HG03571 (cell line): ENCODE results near the gene SLC9A7.

Source experiments
- ATAC-seq: cut with Tn5 transposase; IDR thresholded peaks from one replicate; pipeline ENCODE4 v1.9.1; 2021; ENCODE audit not compliant: unreplicated experiment

SLC9A7 gene

DNA sequence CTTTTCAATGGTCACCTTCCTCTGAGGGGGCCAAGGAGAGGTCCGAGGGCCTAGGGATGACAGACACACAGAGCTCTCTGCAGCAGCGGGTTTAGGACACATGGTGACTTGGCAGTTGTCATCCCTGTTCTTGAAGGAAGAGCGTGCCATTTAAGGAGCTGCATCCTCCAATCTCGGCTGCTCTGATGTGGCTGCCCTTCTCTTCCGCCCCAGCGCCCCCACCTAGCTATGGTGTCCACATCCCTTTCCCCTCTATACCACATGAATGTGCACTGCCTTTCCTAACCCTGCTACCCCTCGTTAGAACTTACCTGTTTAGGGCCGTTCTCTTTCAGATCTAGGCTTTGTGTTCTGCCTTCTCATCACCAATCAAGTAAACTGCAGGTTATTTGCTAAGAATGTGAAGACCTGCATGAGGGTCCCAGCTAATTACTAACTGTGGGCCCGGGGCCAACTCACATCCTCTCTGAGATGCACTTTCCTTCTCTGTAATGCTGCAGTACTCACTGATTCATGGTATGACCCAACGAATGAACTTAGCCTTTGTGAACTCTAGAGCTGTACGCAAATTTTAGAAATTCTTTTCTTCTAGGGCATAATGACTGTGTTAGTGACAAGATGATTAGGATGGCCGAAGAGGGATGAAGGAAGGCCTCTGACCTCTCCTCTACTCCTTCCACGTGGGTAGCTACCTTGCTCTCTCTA, 147.1 kb downstream of the SLC9A7 start:
- ATAC-seq = no peak

DNA sequence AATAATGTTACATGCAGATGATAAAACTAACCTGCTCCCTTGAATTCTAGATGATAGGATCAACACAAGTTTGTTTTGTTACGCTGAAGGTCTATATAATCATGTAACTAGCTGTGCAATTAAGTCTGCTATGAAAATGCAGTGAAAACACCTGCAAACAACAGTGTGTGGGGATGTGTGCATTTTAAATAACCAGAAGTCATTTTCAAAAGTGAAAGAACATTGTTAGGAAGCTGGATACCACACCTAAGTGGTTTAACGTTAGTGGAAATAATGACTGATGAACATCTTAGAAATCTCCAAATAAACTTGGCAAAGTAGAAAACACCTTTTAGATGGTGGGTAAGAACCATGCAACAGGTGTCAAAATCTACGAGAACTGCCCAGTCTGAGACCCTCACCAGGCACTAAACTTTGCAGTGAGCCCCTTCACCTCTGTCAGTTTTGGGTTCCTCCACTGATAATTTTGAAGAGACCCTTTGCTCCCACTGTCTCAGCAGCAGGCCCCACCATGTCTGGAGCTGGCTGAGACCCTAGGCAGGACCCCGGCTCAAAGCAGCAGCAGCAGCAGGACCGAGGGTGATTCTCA, 148.8 kb downstream of the SLC9A7 start:
- ATAC-seq = no peak

DNA sequence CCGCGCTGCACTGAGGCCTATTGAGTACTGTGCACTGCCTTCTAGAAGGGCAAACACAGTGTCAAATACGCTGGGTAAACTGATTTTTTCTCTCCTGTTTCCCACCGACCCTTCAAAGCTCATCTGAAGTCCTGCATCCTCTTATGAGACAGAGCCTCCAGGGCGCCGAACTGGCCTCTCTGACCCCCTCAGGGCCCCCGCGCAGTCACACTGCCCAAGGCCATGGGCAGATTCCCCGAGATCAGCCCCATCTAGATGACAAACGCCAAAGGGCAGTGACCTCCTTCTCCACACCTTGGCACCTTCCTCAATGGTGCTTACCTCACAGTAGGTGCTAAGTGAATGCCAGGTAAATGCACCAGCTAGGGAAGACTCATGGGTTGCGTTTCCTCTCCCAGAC, 151.0 kb downstream of the SLC9A7 start:
- no peak for ATAC-seq

DNA sequence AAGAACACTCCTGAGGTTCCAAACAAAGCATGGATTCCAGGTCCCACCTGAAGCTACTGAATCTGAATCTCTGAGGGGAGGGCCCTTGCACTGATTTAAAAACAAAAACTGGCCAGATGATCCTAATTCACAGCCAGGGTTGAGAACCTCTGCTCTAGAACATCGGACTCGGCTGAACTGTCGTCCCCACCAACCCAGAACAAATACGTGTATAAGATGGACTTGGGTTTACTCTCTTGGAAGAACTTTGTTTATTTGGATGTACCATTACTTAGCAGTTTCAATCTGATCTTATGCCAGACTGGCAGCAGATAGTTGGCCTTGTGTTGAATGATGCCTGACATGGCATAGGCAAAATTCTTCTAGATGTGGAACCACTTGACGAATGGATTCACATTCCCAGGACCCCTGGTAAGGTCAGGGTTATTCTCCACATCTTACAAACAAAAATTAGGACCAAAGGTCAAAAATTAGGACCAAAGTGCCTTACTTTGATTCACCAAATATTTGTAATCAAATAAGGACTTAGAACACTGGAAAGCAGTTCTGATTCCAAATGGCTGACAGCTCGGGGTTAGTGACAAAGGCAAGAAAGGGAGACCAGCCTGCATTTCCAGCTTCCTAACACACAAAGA, 156.3 kb downstream of the SLC9A7 start:
- ATAC-seq = no peak

DNA sequence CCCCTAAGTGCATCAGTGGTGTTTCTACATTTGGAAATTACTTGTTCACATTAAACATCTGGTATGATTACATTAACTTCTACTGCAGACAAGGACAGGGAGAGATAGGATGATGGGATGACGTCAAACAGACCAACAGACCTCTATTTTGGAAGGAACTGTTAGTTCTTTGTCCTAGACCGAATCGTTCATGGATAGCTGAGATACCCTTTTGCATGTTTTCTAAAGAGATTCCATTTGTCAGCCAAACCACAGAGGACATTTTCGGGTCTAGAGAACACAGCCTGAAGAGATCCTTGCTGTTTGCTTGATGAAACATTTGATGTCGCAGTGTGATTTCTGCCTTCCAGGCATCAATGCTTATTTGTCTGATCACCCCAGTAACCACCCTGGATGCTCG, 157.6 kb downstream of the SLC9A7 start:
- no peak for ATAC-seq

DNA sequence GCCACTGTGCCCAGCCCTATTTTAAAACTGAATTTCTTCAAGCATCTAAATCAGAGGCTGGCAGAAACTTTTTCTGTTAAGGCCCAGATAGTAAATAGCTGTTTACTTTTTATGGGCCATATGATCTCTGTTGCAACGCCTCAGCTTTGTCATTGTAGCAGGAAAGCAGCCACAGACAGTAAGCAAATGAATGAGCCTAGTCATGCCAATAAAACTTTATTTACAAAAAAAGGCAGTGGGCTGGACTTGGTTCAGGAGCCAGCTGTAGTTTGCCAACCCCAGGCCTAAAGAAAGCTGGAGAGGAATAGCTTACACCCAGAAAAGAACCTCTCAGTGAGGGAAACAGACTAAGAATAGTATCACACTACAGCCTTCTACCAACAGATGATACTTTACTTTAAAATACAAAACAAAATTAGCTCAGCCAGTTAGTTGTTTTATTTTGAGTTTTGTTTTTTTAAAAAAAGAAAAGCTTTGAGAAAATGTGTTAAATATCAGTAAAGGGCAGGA, 159.8 kb downstream of the SLC9A7 start:
- ATAC-seq = no peak

GRCh38 chrX:46597771-46598170, 161.1 kb downstream of the SLC9A7 start:
- ATAC-seq = no peak

GRCh38 chrX:46597208-46597607, 161.7 kb downstream of the SLC9A7 start:
- ATAC-seq = no peak

DNA sequence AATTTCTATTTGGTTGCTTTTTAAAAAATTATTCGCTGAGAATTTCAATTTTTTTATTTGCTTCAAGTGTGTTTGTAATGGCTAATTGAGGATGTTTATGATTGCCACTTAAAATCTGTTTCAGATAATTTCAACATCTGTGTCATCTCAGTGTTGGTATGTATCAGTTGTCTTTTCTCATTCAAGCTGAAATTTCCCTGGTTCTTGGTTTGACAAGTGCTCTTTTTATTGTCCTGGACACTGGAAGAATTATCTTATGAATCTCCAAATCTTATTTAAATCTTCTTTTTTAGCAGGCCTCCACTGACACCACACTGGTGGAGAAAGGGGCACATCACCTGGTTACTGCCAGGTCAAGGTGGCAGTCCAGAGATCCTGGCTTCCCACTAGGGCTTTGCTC, 163.8 kb downstream of the SLC9A7 start:
- ATAC-seq = no peak

DNA sequence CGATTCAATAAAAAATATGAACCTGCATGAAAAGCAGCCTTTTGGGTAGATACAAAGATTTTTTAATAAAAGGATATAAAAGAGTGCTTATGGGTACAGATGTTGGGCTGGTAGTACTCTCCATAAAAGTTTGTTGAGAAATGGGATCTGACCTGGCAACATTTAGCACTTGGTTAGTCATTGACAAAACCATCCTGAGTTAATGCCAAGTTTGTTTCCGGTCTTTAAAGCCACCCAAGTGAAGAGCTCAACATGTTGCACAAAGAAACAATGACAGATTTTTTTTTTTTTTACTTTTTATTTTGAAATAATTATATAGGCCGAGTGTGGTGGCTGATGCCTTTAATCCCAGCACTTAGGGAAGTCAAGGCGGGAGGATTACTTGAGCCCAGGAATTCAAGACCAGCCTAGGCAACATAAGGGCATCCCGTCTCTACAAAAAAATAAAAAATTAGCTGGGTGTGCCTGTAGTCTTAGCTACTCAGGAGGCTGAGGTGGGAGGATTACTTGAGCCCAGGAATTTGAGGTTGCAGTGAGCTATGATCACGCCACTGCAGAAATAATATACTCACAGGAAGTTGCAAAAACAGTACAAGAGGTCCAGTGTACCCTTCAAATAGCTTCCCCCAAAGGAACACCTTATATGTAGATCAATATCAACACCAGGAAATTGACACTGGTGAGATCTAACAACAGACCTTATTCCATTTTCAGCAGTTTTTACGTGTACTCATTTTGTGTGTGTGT, 168.8 kb downstream of the SLC9A7 start:
- no peak for ATAC-seq

DNA sequence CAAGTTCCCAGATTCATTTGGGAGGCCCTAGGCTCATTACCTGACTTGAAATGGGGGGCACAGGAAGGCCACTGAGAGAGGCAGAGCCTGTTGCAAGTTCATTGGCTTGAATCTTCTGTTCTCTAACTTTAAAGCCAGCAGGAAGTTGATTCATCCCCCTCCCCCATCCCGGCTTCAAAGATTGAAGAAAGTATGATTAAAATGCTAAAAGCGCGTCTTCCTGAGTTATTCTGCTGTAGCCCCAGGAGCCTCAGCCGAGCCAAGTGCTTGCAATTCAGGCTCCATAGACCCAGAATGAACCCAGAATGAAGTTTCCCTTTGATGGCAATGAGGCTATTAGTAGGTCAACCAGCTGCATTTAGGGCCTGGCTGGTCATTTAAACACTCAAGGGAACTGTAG, 170.7 kb downstream of the SLC9A7 start:
- ATAC-seq = no peak

GRCh38 chrX:46587753-46588171, 171.2 kb downstream of the SLC9A7 start:
- no peak for ATAC-seq

DNA sequence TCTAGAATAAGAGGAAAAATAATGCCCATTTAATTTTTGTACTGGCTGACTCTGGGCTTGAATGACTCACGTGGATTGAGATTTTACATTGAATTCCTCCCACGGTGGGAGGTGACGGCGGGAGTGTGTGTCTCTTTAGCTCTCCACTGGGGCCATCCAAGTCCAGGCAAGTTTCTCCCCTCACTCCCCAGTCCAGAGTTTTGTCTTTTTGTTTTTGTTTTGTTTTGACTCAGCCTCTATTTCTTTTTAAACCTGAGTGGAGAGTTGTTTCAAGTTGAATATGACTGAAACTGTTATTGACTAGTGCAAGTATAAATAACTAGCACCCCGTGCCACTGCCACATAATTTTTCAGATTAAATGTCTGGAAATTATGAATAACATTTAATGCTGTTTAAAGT, 171.8 kb downstream of the SLC9A7 start:
- peak; percentile 76 for ATAC-seq

DNA sequence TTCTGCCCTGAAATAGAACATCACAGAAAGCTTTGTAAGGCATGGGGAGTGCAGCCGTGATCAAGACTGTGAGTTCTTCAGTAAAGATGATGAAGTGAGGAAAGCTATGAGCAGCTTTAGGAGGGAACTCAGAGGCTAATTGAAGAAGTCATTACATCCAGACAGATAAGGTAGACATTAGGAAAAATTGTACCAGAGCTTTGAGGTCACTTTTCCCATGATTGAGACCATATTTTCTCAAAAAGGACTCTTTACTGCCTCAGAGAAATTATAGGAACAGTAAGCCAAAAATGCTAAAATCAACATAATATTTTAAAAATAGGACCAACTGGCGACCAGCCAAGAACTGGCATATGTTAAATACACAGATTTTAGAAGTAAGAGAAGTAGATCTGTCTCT, 174.2 kb downstream of the SLC9A7 start:
- ATAC-seq = no peak

GRCh38 chrX:46582966-46583365, 176.0 kb downstream of the SLC9A7 start:
- ATAC-seq = no peak

DNA sequence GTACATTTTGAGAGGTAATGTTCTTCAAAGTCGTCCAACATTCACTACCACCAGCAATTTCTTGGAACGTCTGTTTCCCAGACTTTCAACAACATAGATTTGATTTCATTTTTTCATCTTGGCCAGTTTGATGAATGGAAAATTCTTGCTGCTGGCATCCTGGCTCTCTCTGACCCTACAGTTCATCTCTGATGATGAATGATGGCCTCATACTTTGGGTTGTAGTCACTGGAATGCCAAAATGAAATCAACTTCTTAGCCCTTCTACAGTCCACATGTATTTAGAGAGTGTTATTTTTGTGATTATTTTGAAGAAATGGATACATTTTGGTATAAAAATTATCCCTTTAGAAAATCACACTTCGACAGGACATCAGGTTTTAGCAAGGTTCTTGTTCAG, 176.6 kb downstream of the SLC9A7 start:
- ATAC-seq = no peak

- no peak for ATAC-seq
Measured at GRCh38 chrX:46580613-46581012, 178.3 kb downstream of the SLC9A7 start.

- no peak for ATAC-seq
Measured at GRCh38 chrX:46579250-46579649, 179.7 kb downstream of the SLC9A7 start.

GRCh38 chrX:46577221-46578005, 181.5 kb downstream of the SLC9A7 start:
- ATAC-seq = no peak

DNA sequence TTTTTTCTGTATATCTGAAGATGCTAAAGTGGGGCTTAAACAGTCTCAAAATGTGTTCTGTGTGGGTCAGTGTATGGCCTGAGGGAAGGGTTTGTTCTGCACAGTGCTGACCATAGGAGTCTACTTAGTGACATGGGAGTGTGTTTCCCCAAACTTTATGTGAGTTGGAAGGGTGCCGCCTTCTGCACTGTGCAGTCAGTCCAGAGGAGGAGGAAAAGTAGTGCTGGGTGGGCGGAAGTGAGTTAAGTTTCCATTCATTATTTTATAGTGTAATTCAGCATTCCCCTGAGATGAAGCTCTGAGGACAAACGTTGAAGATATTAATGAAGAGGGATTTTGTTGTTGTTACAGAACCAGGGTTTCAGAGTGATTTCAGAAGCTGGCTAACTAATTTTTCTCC, 182.5 kb downstream of the SLC9A7 start:
- no peak for ATAC-seq

- ATAC-seq = no peak
Measured at GRCh38 chrX:46575991-46576392, 182.9 kb downstream of the SLC9A7 start.
